ENCODE measurements around the gene CACNA2D4.

Gene CACNA2D4

DNA sequence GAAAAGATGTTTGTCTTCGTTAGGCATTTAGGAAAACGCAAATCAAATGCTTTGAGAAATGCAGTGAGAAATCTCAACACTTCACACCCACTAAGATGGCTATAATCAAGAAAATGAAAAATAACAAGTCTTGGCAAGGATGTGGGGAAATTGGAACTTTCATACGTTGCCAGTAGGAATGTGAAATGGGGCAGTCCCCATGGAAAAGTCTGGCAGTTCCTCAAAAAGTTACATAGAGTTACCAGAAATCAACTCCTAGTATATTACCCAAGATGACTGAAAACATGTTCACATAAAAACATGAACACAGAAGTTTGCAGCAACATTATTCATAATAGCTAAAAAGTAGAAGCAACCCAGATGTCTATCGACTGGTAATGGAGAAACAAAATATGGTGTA, 139.5 kb downstream of the CACNA2D4 start:
- POLR2A ChIA-PET = no interaction called here
- no peak for DNase-seq (ENCODE audit: extremely low spot score)
- CTCF ChIA-PET = no interaction called here
- TF ChIP-seq SP1 (IDR thresholded peaks at IDR 0.05) = no peak
- TF ChIP-seq L3MBTL2 (conservative IDR thresholded peaks at IDR 0.05) = no peak
- no peak for TF ChIP-seq ELF4 (IDR thresholded peaks at IDR 0.05)
- TF ChIP-seq TARDBP (IDR thresholded peaks at IDR 0.05) = no peak
- TF ChIP-seq SUZ12 (IDR thresholded peaks at IDR 0.05) = no peak
- TF ChIP-seq ZNF384 (IDR thresholded peaks at IDR 0.05) = no peak
- TF ChIP-seq CTBP1 (IDR thresholded peaks at IDR 0.05; ENCODE audit: borderline replicate concordance) = no peak
- no peak for TF ChIP-seq ARNT (IDR thresholded peaks at IDR 0.05)
- TF ChIP-seq FOXM1 (IDR thresholded peaks at IDR 0.05; ENCODE audit: borderline replicate concordance) = no peak
- TF ChIP-seq LEF1 (IDR thresholded peaks at IDR 0.05; ENCODE audit: borderline replicate concordance) = no peak
- no peak for TF ChIP-seq FOXK2 (IDR thresholded peaks at IDR 0.05)
- TF ChIP-seq BHLHE40 (IDR thresholded peaks at IDR 0.05; ENCODE audit: borderline replicate concordance) = no peak
- TF ChIP-seq, protein P1, sequence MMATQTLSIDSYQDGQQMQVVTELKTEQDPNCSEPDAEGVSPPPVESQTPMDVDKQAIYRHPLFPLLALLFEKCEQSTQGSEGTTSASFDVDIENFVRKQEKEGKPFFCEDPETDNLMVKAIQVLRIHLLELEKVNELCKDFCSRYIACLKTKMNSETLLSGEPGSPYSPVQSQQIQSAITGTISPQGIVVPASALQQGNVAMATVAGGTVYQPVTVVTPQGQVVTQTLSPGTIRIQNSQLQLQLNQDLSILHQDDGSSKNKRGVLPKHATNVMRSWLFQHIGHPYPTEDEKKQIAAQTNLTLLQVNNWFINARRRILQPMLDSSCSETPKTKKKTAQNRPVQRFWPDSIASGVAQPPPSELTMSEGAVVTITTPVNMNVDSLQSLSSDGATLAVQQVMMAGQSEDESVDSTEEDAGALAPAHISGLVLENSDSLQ (IDR thresholded peaks at IDR 0.05) = no peak
- no peak for TF ChIP-seq FOXA1 (IDR thresholded peaks at IDR 0.05)
- TF ChIP-seq HDGF (IDR thresholded peaks at IDR 0.05; ENCODE audit: borderline replicate concordance) = no peak
- no peak for TF ChIP-seq NFRKB (IDR thresholded peaks at IDR 0.05)

DNA sequence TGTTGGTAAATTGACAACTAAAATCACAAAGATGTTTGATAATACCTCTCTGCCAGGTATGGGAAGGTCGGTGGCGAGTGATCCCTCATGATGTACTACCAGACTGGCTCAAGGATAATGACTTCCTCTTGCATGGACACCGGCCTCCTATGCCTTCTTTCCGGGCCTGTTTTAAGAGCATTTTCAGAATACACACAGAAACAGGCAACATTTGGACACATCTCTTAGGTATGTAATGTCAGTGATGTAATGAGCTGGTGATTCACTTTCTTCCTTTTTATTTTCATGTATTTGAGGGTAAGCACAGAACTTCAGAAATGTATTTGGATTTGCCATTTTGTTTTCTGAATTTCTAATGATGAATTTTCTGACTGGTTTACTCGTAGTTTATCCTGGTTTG, 140.7 kb downstream of the CACNA2D4 start:
- ChIA-PET CTCF (no interaction called here), POLR2A (no interaction called here)
- no peak for DNase-seq (ENCODE audit: extremely low spot score)
- TF ChIP-seq ZNF384 (IDR thresholded peaks at IDR 0.05) (no peak), SUZ12 (IDR thresholded peaks at IDR 0.05) (no peak), ARNT (IDR thresholded peaks at IDR 0.05) (no peak), BHLHE40 (IDR thresholded peaks at IDR 0.05; ENCODE audit: borderline replicate concordance) (no peak)

GRCh38 chr12:1776170-1776921, 142.1 kb downstream of the CACNA2D4 start:
- POLR2A ChIA-PET = interaction anchor here (0.7 to 1.1 kb wide), 3 partner anchors 12 to 121 kb away, joined by 3 read pairs; no protein-coding TSS in a partner anchor
- no peak for DNase-seq (ENCODE audit: extremely low spot score)
- TF ChIP-seq ELF4 (IDR thresholded peaks at IDR 0.05) (no peak), TARDBP (IDR thresholded peaks at IDR 0.05) (no peak), BHLHE40 (IDR thresholded peaks at IDR 0.05; ENCODE audit: borderline replicate concordance) (no peak), ARNT (IDR thresholded peaks at IDR 0.05) (no peak), CTBP1 (IDR thresholded peaks at IDR 0.05; ENCODE audit: borderline replicate concordance) (no peak), SUZ12 (IDR thresholded peaks at IDR 0.05) (no peak), FOXA1 (IDR thresholded peaks at IDR 0.05) (no peak), FOXM1 (IDR thresholded peaks at IDR 0.05; ENCODE audit: borderline replicate concordance) (no peak), L3MBTL2 (conservative IDR thresholded peaks at IDR 0.05) (no peak), SP1 (IDR thresholded peaks at IDR 0.05) (no peak), HDGF (IDR thresholded peaks at IDR 0.05; ENCODE audit: borderline replicate concordance) (no peak), LEF1 (IDR thresholded peaks at IDR 0.05; ENCODE audit: borderline replicate concordance) (no peak)
- CTCF ChIA-PET = interaction anchor here (1.5 kb wide), 1 partner anchor 15 kb away, joined by 5 read pairs; no protein-coding TSS in a partner anchor

- TF ChIP-seq LEF1 (IDR thresholded peaks at IDR 0.05; ENCODE audit: borderline replicate concordance) (no peak), CTBP1 (IDR thresholded peaks at IDR 0.05; ENCODE audit: borderline replicate concordance) (no peak), FOXM1 (IDR thresholded peaks at IDR 0.05; ENCODE audit: borderline replicate concordance) (no peak), NFRKB (IDR thresholded peaks at IDR 0.05) (no peak), SP1 (IDR thresholded peaks at IDR 0.05) (no peak), ZNF384 (IDR thresholded peaks at IDR 0.05) (no peak), ELF4 (IDR thresholded peaks at IDR 0.05) (no peak), SUZ12 (IDR thresholded peaks at IDR 0.05) (no peak), TARDBP (IDR thresholded peaks at IDR 0.05) (no peak), FOXK2 (IDR thresholded peaks at IDR 0.05) (no peak), BHLHE40 (IDR thresholded peaks at IDR 0.05; ENCODE audit: borderline replicate concordance) (no peak), HDGF (IDR thresholded peaks at IDR 0.05; ENCODE audit: borderline replicate concordance) (no peak), FOXA1 (IDR thresholded peaks at IDR 0.05) (no peak), ARNT (IDR thresholded peaks at IDR 0.05) (no peak), L3MBTL2 (conservative IDR thresholded peaks at IDR 0.05) (no peak)
- TF ChIP-seq, protein P1 (IDR thresholded peaks at IDR 0.05) = no peak
- CTCF ChIA-PET = interaction anchor here (1.4 kb wide), 1 partner anchor 121 kb away, joined by 9 read pairs; no protein-coding TSS in a partner anchor
Observed at GRCh38 chr12:1773937-1774655, 144.4 kb downstream of the CACNA2D4 start.

DNA sequence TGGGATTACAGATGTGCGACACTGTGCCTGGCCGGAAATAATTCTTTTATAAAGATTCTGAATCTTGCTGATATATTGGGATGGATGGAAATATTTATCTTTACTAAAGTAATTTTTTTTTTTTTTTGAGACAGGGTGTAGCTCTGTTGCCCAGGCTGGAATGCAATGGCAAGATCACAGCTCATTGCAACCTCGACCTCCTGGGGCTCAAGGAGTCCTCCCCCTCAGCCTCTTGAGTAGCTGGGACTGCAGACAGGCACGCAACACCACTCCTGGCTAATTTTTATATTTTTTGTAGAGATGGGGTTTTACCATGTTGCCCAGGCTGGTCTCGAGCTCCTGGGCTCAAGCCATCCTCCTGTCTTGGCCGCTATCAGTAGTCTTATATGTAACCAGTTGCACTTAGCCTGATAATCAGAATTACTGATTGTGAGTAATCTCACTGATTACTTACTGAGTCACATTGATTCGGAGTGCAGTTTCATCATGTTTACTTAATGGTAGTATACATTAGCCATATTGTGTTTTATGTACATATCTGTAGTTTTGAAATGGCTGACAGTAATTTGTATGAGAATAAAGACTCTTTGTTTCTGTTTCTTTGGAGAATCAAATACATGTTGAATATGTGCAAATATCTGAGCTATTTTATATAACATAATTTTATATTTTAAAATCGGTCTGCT, 148.5 kb downstream of the CACNA2D4 start:
- no peak for TF ChIP-seq CTBP1 (IDR thresholded peaks at IDR 0.05; ENCODE audit: borderline replicate concordance)
- no peak for TF ChIP-seq ZNF384 (IDR thresholded peaks at IDR 0.05)
- no peak for TF ChIP-seq HDGF (IDR thresholded peaks at IDR 0.05; ENCODE audit: borderline replicate concordance)
- no peak for TF ChIP-seq LEF1 (IDR thresholded peaks at IDR 0.05; ENCODE audit: borderline replicate concordance)
- TF ChIP-seq SUZ12 (IDR thresholded peaks at IDR 0.05) = no peak
- no peak for TF ChIP-seq TARDBP (IDR thresholded peaks at IDR 0.05)
- no peak for TF ChIP-seq L3MBTL2 (conservative IDR thresholded peaks at IDR 0.05)
- no peak for TF ChIP-seq FOXK2 (IDR thresholded peaks at IDR 0.05)
- no peak for TF ChIP-seq ELF4 (IDR thresholded peaks at IDR 0.05)
- TF ChIP-seq SP1 (IDR thresholded peaks at IDR 0.05) = no peak
- no peak for TF ChIP-seq BHLHE40 (IDR thresholded peaks at IDR 0.05; ENCODE audit: borderline replicate concordance)
- TF ChIP-seq, protein P1 (IDR thresholded peaks at IDR 0.05) = no peak
- no peak for TF ChIP-seq ARNT (IDR thresholded peaks at IDR 0.05)
- no peak for TF ChIP-seq FOXA1 (IDR thresholded peaks at IDR 0.05)
- TF ChIP-seq FOXM1 (IDR thresholded peaks at IDR 0.05; ENCODE audit: borderline replicate concordance) = no peak
- TF ChIP-seq NFRKB (IDR thresholded peaks at IDR 0.05) = no peak
- ChIA-PET POLR2A (no interaction called here), CTCF (interaction anchor here (0.7 to 1.0 kb wide), 2 partner anchors 21 kb away, joined by 3 to 4 read pairs; no protein-coding TSS in a partner anchor)
- DNase-seq (ENCODE audit: extremely low spot score) = no peak

More at GRCh38 chr12:1773937-1774655, 144.4 kb downstream of the CACNA2D4 start:
- POLR2A ChIA-PET = no interaction called here
- DNase-seq (ENCODE audit: extremely low spot score) = no peak

Data from HEK293T (cell line).